Fibroblast of lung (primary cell): Measurements from ENCODE around the gene CFAP70.

Source experiments
- EZH2 ChIP-seq: IDR thresholded peaks from 2 replicates; pipeline ENCODE4 v1.5.1; 2012; ENCODE audit warnings: low read length, control low read depth, mild to moderate bottlenecking; ENCODE audit errors: missing control alignments
- TF ChIP-seq, protein P1 (sequence below), 2 donors: IDR thresholded peaks in 1 of 2; conservative IDR thresholded peaks in 1 of 2; 1 replicate in 1 of 2; 2 replicates in 1 of 2; pipeline ENCODE4 v1.5.1; 2011 to 2012; ENCODE audit warnings: low read length in 2 of 2, control low read depth in 1 of 2, inconsistent platforms in 1 of 2, low read depth in 1 of 2, mild to moderate bottlenecking in 1 of 2

DNA sequence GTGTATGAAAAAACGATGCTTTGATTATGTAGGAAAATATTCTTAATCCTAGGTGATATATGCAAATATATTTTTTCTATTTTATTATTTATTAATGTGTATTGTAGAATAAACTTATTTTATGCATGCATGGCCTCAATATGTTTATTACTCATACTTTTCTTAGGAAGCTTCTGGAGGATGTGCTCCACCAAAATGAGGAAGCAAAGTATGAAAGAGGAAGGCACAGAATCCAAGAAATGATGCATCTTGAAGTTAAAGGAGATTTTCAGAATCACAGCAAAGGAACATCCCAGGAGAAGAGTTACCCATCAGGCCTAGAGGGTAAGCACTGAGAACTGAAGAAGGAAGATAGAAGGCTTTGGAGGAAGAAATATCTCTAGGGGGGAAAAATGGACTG lies 71.2 kb downstream of the CFAP70 start:
- TF ChIP-seq, protein P1, sequence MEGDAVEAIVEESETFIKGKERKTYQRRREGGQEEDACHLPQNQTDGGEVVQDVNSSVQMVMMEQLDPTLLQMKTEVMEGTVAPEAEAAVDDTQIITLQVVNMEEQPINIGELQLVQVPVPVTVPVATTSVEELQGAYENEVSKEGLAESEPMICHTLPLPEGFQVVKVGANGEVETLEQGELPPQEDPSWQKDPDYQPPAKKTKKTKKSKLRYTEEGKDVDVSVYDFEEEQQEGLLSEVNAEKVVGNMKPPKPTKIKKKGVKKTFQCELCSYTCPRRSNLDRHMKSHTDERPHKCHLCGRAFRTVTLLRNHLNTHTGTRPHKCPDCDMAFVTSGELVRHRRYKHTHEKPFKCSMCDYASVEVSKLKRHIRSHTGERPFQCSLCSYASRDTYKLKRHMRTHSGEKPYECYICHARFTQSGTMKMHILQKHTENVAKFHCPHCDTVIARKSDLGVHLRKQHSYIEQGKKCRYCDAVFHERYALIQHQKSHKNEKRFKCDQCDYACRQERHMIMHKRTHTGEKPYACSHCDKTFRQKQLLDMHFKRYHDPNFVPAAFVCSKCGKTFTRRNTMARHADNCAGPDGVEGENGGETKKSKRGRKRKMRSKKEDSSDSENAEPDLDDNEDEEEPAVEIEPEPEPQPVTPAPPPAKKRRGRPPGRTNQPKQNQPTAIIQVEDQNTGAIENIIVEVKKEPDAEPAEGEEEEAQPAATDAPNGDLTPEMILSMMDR (conservative IDR thresholded peaks at IDR 0.05 in 1 of 2, IDR thresholded peaks at IDR 0.05 in 1 of 2; ENCODE audit: low read depth in 1 of 2, low read length in 2 of 2): no peak
- TF ChIP-seq EZH2: no peak
